Adrenal gland (tissue), 5 donors: Measurements from ENCODE around the gene IGHMBP2.

Source experiments
- CTCF ChIP-seq, 6 experiments: fragments of 450-650 bp in 4 of 6; fragments of 200-600 bp in 2 of 6; sonication (generic) in 1 of 6; IDR thresholded peaks; 1 replicate in 5 of 6; 2 replicates in 1 of 6; pipeline versions ENCODE4 v1.5.1 to v1.8.0; 2016 to 2021; ENCODE audit warnings: antibody characterized with exemption in 6 of 6, mild to moderate bottlenecking in 2 of 6, moderate library complexity in 1 of 6
- POLR2A ChIP-seq, 2 donors: fragments of 450-650 bp; IDR thresholded peaks; one replicate each; pipeline ENCODE4 v1.6.1; 2017; ENCODE audit warnings: antibody characterized with exemption in 2 of 2, mild to moderate bottlenecking in 2 of 2, moderate library complexity in 1 of 2
- donor health status: DM: no; HTN: no; CAD: no.

GRCh38 chr11:68966894-68967780, 63.4 kb downstream of the IGHMBP2 start:
- TF ChIP-seq POLR2A (IDR thresholded peaks at IDR 0.05) (no peak), CTCF (IDR thresholded peaks at IDR 0.05) (no peak)
